Fibroblast of gingiva (primary cell): ENCODE results near the gene GPR161.

Source experiments
- DNase-seq: peaks from one replicate; pipeline ENCODE4 v3.0.0-alpha.2; 2011; ENCODE audit warnings: low read depth

GPR161 gene

GRCh38 chr1:168105846-168106245, 30.9 kb downstream of the GPR161 start:
- no peak for DNase-seq

- no peak for DNase-seq
Observed at GRCh38 chr1:168104535-168104934, 32.2 kb downstream of the GPR161 start.

- no peak for DNase-seq
Observed at GRCh38 chr1:168102487-168102886, 34.2 kb downstream of the GPR161 start.

- DNase-seq = no peak
Observed at GRCh38 chr1:168101336-168101735, 35.4 kb downstream of the GPR161 start.

- DNase-seq = no peak
Observed at GRCh38 chr1:168100315-168101002, 36.3 kb downstream of the GPR161 start.

- no peak for DNase-seq
Observed at GRCh38 chr1:168099337-168099801, 37.4 kb downstream of the GPR161 start.

- DNase-seq = no peak
Observed at GRCh38 chr1:168098534-168099320, 38.0 kb downstream of the GPR161 start.

- DNase-seq = no peak
Observed at GRCh38 chr1:168097921-168098528, 38.7 kb downstream of the GPR161 start.

GRCh38 chr1:168096296-168097165, 40.2 kb downstream of the GPR161 start:
- DNase-seq = no peak

- no peak for DNase-seq
Observed at GRCh38 chr1:168095476-168095875, 41.3 kb downstream of the GPR161 start.

GRCh38 chr1:168093616-168094015, 43.1 kb downstream of the GPR161 start:
- DNase-seq = no peak

- peak; percentile 26 for DNase-seq
Observed at GRCh38 chr1:168092566-168093355, 44.0 kb downstream of the GPR161 start.

GRCh38 chr1:168091720-168092550, 44.8 kb downstream of the GPR161 start:
- no peak for DNase-seq

GRCh38 chr1:168091063-168091462, 45.7 kb downstream of the GPR161 start:
- DNase-seq = no peak

- no peak for DNase-seq
Observed at GRCh38 chr1:168090395-168090794, 46.3 kb downstream of the GPR161 start.

- DNase-seq = no peak
Observed at GRCh38 chr1:168089979-168090337, 46.8 kb downstream of the GPR161 start.

GRCh38 chr1:168089326-168089978, 47.3 kb downstream of the GPR161 start:
- DNase-seq = no peak

GRCh38 chr1:168088511-168089325, 48.0 kb downstream of the GPR161 start:
- no peak for DNase-seq

- no peak for DNase-seq
Observed at GRCh38 chr1:168087696-168088095, 49.0 kb downstream of the GPR161 start.
